DND-41 (cell line): Measurements from ENCODE around the gene ARL6IP5.

Experiments used
- CTCF ChIP-seq: IDR thresholded peaks from 2 replicates; pipeline ENCODE4 v1.5.1; 2012; ENCODE audit warnings: borderline replicate concordance, low read length, moderate library complexity, mild to moderate bottlenecking; ENCODE audit not compliant: poor library complexity, severe bottlenecking; ENCODE audit errors: extremely low read depth
- EZH2 ChIP-seq: IDR thresholded peaks from 3 replicates; pipeline ENCODE4 v1.6.1; 2012; ENCODE audit warnings: borderline replicate concordance, low read depth, mild to moderate bottlenecking, moderate library complexity, low read length, inconsistent platforms; ENCODE audit not compliant: severe bottlenecking

- no peak for TF ChIP-seq CTCF
- no peak for TF ChIP-seq EZH2
Measured at GRCh38 chr3:69058947-69059224, 25.9 kb upstream of the ARL6IP5 start.
